B cell (primary cell): ENCODE data around the gene SON. TPM values are rescaled to one million over a fixed set of nuclear protein-coding genes. Genes with fewer than 3 reads are reported as not detected.

Experiments
- ATAC-seq: fragments of 200-7000 bp; cut with Tn5 transposase; one replicate; pipeline ENCODE4 v1.10.0; 2021; ENCODE audit warnings: low read depth, mild to moderate bottlenecking, moderate number of reproducible peaks, moderate library complexity
- CTCF ChIA-PET: fragments of 350-600 bp; sonication (Branson Sonifier 250); formaldehyde crosslinking; loops from one replicate; lab custom pipeline; 2021; ENCODE audit warnings: antibody characterized with exemption, inconsistent platforms; lab: Charles Lee
- POLR2A ChIA-PET: fragments of 350-600 bp; sonication (Branson Sonifier 250); formaldehyde crosslinking; loops from one replicate; lab custom pipeline; 2021; ENCODE audit warnings: antibody characterized with exemption; lab: Charles Lee
- DNase-seq: peaks from one replicate; pipeline ENCODE4 v3.0.0; 2013
- H2AFZ ChIP-seq: 2 replicates; pipeline ENCODE4 v1.6.1; 2012; ENCODE audit warnings: mild to moderate bottlenecking, low read depth, low read length; ENCODE audit not compliant: insufficient read depth, poor library complexity, severe bottlenecking
- H3K27ac ChIP-seq, 2 donors: 1 replicate in 1 of 2; 2 replicates in 1 of 2; pipeline ENCODE4 v1.5.1; 2012 to 2013; ENCODE audit warnings: low read length in 2 of 2, mild to moderate bottlenecking in 2 of 2, moderate library complexity in 1 of 2
- H3K27me3 ChIP-seq, 4 experiments: fragments of 200-600 bp in 1 of 4; sonication (generic) in 1 of 4; replicated peaks in 1 of 4; 1 replicate in 2 of 4; 2 replicates in 2 of 4; pipeline versions ENCODE4 v1.6.1 to v1.7.0; 2013 to 2016; ENCODE audit warnings: low read length in 3 of 4, mild to moderate bottlenecking in 2 of 4, mixed read lengths in 1 of 4, moderate library complexity in 1 of 4; ENCODE audit not compliant: insufficient read depth in 4 of 4, control insufficient read depth in 3 of 4; ENCODE audit errors: control extremely low read depth in 1 of 4
- H3K36me3 ChIP-seq, 2 experiments: replicated peaks in 1 of 2; 1 replicate in 1 of 2; 2 replicates in 1 of 2; pipeline versions ENCODE4 v1.6.1 to v1.7.1; 2013; ENCODE audit warnings: low read length in 1 of 2; ENCODE audit not compliant: insufficient read depth in 2 of 2, control insufficient read depth in 1 of 2; ENCODE audit errors: control extremely low read depth in 1 of 2, extremely low read depth in 1 of 2
- H3K4me1 ChIP-seq, 2 donors: fragments of 200-600 bp in 1 of 2; sonication (generic) in 1 of 2; 1 replicate in 1 of 2; 2 replicates in 1 of 2; pipeline versions ENCODE4 v1.5.1 to v1.6.1; 2013 to 2017; ENCODE audit warnings: low read length in 2 of 2; ENCODE audit not compliant: control insufficient read depth in 2 of 2, insufficient read depth in 2 of 2
- H3K4me2 ChIP-seq: replicated peaks from 2 replicates; pipeline ENCODE3; 2012; ENCODE audit warnings: mild to moderate bottlenecking, low read depth, low read length; ENCODE audit not compliant: poor library complexity, severe bottlenecking
- H3K4me3 ChIP-seq, 5 experiments: fragments of 200-600 bp in 1 of 5; sonication (generic) in 1 of 5; 1 replicate in 3 of 5; 2 replicates in 2 of 5; pipeline versions ENCODE4 v1.5.1 to v1.7.0; 2011 to 2016; ENCODE audit warnings: low read length in 4 of 5, mild to moderate bottlenecking in 4 of 5, low read depth in 2 of 5, control low read depth in 1 of 5, moderate library complexity in 1 of 5; ENCODE audit not compliant: insufficient read depth in 1 of 5; ENCODE audit errors: control extremely low read depth in 1 of 5, extremely low read depth in 1 of 5
- H3K79me2 ChIP-seq: fragments of 200-600 bp; sonication (generic); one replicate; pipeline ENCODE4 v1.6.0; 2016; ENCODE audit warnings: low read length; ENCODE audit not compliant: control insufficient read depth, insufficient read depth
- H3K9ac ChIP-seq: fragments of 200-600 bp; sonication (generic); 2 replicates; pipeline ENCODE4 v1.6.1; 2017; ENCODE audit warnings: mild to moderate bottlenecking, low read length, moderate library complexity
- H3K9me3 ChIP-seq, 3 donors: one replicate each; pipeline versions ENCODE4 v1.6.1 to v1.7.1; 2013; ENCODE audit warnings: low read length in 2 of 3; ENCODE audit not compliant: control insufficient read depth in 2 of 3, insufficient read depth in 1 of 3; ENCODE audit errors: control extremely low read depth in 1 of 3
- H4K20me1 ChIP-seq: 2 replicates; pipeline ENCODE4 v1.6.0; 2012; ENCODE audit warnings: mild to moderate bottlenecking, low read length; ENCODE audit not compliant: insufficient read depth, control insufficient read depth, poor library complexity, severe bottlenecking
- H3K27ac Mint-ChIP-seq: one replicate; pipeline ENCODE4 v1.8.0; 2021; ENCODE audit warnings: mixed read lengths
- H3K27me3 Mint-ChIP-seq: one replicate; pipeline ENCODE4 v1.8.0; 2021; ENCODE audit warnings: mixed read lengths
- H3K4me1 Mint-ChIP-seq: one replicate; pipeline ENCODE4 v1.8.0; 2021; ENCODE audit warnings: mixed read lengths
- H3K4me3 Mint-ChIP-seq: one replicate; pipeline ENCODE4 v1.8.0; 2021; ENCODE audit warnings: mixed read lengths
- H3K9me3 Mint-ChIP-seq: one replicate; pipeline ENCODE4 v1.8.0; 2022; ENCODE audit warnings: mixed read lengths; ENCODE audit not compliant: insufficient read depth
- EZH2 ChIP-seq: IDR thresholded peaks from 2 replicates; pipeline ENCODE4 v1.6.1; 2012; ENCODE audit warnings: borderline replicate concordance, low read depth, mild to moderate bottlenecking, moderate library complexity, low read length; ENCODE audit not compliant: insufficient read depth, poor library complexity, severe bottlenecking
- WGBS: methylation state at CpG from one replicate; pipeline ENCODE4 v1.1.5; 2013; ENCODE audit warnings: missing lambda C conversion rate; ENCODE audit not compliant: insufficient coverage; 5-methylcytosine and 5-hydroxymethylcytosine counted together
- intact Hi-C: fragments of 100-400 bp; cut with micrococcal nuclease; formaldehyde crosslinking; loops from one replicate; pipeline ENCODE4 v1.10.0; 2022
- polyA plus RNA-seq: library from polyadenylated mRNA; depleted of rRNA; stranded (reverse); fragments of >200 nt; gene quantifications from 2 replicates; pipeline ENCODE4 v1.2.3, GENCODE V29; 2012
- total RNA-seq, 2 donors: library from RNA; stranded (reverse); fragments of 120-200 nt in 1 of 2; gene quantifications; 1 replicate in 1 of 2; 2 replicates in 1 of 2; pipeline versions ENCODE4 v1.2.3 to v1.2.4, GENCODE V29; 2013 to 2022
- TF ChIP-seq, protein P1 (sequence below): fragments of 200-600 bp; IDR thresholded peaks from one replicate; pipeline ENCODE4 v1.8.0; 2022; ENCODE audit warnings: antibody characterized with exemption, mild to moderate bottlenecking

The SON gene
- total and polyA plus RNA-seq, 2 donors (not counting 1 experiment from before 2014, with no cell fraction given) = 92.0 to 463 TPM

DNA sequence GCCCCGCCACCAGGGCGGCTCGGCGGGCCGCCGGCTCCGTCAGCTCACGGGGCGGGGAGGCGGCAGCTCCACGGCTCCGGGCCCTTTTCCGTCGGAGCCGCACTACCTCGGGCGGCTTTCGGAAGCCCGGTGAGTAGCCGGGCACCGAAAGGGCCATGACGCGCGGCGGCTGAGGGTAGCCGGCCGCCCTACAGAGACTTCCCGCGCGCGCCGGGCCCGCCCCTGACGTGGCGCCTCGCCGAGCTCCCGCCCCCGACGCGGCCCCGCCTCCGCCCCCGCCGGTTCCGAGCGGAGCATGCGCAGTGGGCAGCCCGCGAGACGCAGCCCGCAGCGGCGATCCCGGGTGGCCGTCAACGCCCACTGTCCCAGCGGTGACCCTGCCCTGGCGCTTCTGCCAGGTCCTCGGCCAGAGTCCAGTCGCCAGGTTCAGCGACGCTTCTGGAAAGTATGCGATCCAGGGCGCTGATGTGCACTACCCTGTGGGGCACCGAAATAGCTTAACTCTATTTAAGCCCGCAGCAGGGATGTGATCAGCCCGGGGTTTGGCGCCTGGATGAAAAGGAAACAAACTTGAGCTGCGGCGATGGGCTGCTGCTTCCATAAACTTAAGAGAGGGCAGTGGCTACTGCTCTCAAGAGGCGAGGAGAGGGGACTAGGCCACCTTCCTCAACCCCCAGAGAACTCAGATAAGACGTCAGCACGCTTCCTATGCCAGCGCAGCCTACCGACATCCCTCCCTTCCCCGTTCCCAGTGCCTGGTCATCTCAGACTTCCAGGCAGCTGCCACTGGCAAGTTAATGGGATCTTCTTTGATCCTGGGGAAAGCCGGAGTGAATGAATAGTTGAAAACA is 45.9 kb downstream of the SON start, which contains the start of gene DONSON:
DONSON (minus strand) TSS at position 200 of the 851 bp plus-strand sequence; CDS start at position 157, 43 bp downstream.
- Histone ChIP-seq H3K79me2 (peaks cover 10% of the 10 kb centered on the region), H3K9me3 (no peaks in the 10 kb centered on the region), H2AFZ (peak within 1 kb of the TSS; percentile 91), H3K9ac (peak within 1 kb of the TSS; percentile 91), H4K20me1 (no peaks in the 10 kb centered on the region), H3K4me2 (peak within 1 kb of the TSS; percentile 91), H3K27ac (peak within 1 kb of the TSS; percentile 24 to 50), H3K27me3 (no peaks in the 10 kb centered on the region), H3K4me1 (peaks cover 9 to 13% of the 10 kb centered on the region in 2 donors), H3K4me3 (peak within 1 kb of the TSS; percentile 63 to 96 (median 95)), H3K36me3 (peaks cover 0 to 1% of the 10 kb centered on the region in 2 experiments)
- H3K27ac Mint-ChIP-seq = peak within 1 kb of the TSS; percentile 77
- peak; percentile 95 for ATAC-seq
- no peaks in the 10 kb centered on the region for H3K27me3 Mint-ChIP-seq
- POLR2A ChIA-PET = interaction anchor here (0.5 to 2.2 kb wide), 6 partner anchors 15 to 371 kb away, joined by 3 to 20 read pairs (median 3); partner anchors contain the start of genes GART, SON and TMEM50B
- CTCF ChIA-PET = interaction anchor here (1.0 to 2.5 kb wide), 2 partner anchors 17 to 19 kb away, joined by 3 to 24 read pairs; no protein-coding TSS in a partner anchor
- H3K4me1 Mint-ChIP-seq = peaks cover 14% of the 10 kb centered on the region
- peak within 1 kb of the TSS; percentile 94 for H3K4me3 Mint-ChIP-seq
- TF ChIP-seq EZH2 = no peak
- TF ChIP-seq, protein P1, sequence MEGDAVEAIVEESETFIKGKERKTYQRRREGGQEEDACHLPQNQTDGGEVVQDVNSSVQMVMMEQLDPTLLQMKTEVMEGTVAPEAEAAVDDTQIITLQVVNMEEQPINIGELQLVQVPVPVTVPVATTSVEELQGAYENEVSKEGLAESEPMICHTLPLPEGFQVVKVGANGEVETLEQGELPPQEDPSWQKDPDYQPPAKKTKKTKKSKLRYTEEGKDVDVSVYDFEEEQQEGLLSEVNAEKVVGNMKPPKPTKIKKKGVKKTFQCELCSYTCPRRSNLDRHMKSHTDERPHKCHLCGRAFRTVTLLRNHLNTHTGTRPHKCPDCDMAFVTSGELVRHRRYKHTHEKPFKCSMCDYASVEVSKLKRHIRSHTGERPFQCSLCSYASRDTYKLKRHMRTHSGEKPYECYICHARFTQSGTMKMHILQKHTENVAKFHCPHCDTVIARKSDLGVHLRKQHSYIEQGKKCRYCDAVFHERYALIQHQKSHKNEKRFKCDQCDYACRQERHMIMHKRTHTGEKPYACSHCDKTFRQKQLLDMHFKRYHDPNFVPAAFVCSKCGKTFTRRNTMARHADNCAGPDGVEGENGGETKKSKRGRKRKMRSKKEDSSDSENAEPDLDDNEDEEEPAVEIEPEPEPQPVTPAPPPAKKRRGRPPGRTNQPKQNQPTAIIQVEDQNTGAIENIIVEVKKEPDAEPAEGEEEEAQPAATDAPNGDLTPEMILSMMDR = peak; percentile 50
- intact Hi-C loops = loop anchor here (1.0 to 5.0 kb wide), 4 partner anchors 46 to 329 kb away; partner anchors contain the start of genes ATP5PO, CRYZL1, DNAJC28 and GART
- no peaks in the 10 kb centered on the region for H3K9me3 Mint-ChIP-seq
- DNase-seq = peak; percentile 92
- under 1% methylated on average over 71 of the region's 78 CpGs for WGBS

DNA sequence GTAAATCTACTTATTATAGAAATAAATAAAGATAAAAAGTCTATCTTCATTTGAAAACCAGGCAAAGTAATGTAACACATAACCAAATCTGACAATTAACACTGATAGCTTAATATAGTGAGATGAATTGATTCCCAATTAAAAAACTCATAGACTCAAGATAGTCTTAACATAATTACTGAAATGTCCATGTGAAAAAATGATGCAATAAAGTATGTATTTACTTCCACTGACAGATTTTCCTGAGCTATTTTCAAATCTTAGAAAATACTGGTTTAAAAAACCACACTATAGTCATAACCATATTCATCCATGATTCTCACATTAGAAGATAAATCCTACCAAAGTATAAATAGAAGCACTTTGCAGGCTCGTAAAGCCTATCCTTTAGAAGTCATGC is 55.2 kb downstream of the SON start:
- POLR2A ChIA-PET = no interaction called here
- intact Hi-C loops = no loop called here

More for the DNA sequence above, 55.2 kb downstream of the SON start:
- Histone ChIP-seq H3K27ac (no peak overlapping the region), H3K4me1 (no peaks in the 10 kb centered on the region), H2AFZ (no peak overlapping the region), H3K36me3 (peaks cover 9 to 53% of the 10 kb centered on the region in 2 experiments), H3K9ac (no peak overlapping the region), H3K4me3 (no peak overlapping the region), H3K9me3 (no peaks in the 10 kb centered on the region), H3K4me2 (no peak overlapping the region), H3K79me2 (no peaks in the 10 kb centered on the region), H3K27me3 (no peaks in the 10 kb centered on the region), H4K20me1 (no peaks in the 10 kb centered on the region)
- ATAC-seq (no peak), DNase-seq (no peak)
- Mint-ChIP-seq H3K27me3 (no peaks in the 10 kb centered on the region), H3K27ac (no peak overlapping the region), H3K9me3 (no peaks in the 10 kb centered on the region), H3K4me3 (no peak overlapping the region), H3K4me1 (no peaks in the 10 kb centered on the region)
- no CpG with 5 or more reads among the region's 1 CpG for WGBS
- CTCF ChIA-PET = interaction anchor here (0.7 to 1.9 kb wide), 2 partner anchors 8 to 296 kb away, joined by 6 to 8 read pairs; no protein-coding TSS in a partner anchor
- TF ChIP-seq, protein P1 = no peak
- no peak for TF ChIP-seq EZH2
